Astrocyte of the cerebellum (primary cell): ENCODE data around the gene HS6ST1.

Experiments used
- DNase-seq: peaks from one replicate; pipeline ENCODE4 v3.0.0-alpha.2; 2011; ENCODE audit warnings: low read depth
- H3K4me3 ChIP-seq: 2 replicates; pipeline ENCODE4 v1.5.1; 2011; ENCODE audit warnings: mild to moderate bottlenecking, low read depth, low read length, moderate library complexity
- in situ Hi-C: cut with HindIII; loops from 2 replicates; pipeline ENCODE4 v1.10.0; 2017; ENCODE audit warnings: low sequenced_read_pairs
- TF ChIP-seq, protein P1 (sequence below): IDR thresholded peaks from 2 replicates; pipeline ENCODE4 v1.5.1; 2012; ENCODE audit warnings: low read length, low read depth, moderate library complexity, mild to moderate bottlenecking; ENCODE audit errors: missing control alignments

The HS6ST1 gene

DNA sequence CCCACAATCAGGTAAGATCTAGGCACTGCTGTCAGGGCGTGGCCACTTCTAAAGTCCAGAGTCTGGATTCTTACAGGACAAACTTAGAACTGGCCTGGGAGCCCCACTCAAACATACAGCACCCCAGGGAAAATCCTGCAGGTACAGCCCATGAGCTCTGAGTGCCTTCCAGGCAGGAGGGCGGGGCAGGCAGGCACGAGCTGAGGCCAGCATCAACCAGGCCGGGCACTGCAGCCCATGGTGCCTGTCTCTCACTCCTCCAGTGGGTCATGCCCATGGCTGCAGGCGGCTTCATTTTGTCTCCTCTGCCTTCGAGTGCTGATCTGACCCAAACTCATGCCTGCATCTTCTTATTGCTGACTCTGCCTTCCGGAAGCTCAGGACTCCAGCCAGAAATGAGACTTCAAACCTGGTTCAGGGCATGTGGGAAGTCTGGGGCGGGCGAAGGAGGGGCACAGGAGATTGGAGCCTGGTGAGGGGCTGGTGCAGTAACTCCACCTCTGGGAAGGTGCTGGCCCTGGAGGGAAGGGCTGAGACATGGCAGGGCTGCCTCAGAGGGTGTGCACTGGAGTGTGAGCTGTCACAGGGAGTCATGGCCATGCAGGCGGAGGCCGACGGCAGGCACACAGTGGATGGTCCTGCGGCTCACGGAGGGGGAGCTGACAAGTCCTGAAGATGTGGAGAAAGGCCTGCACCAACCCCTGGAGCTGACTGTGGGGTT lies 40.5 kb downstream of the HS6ST1 start:
- in situ Hi-C loops: no loop called here
- DNase-seq: no peak
- no peak overlapping the region for H3K4me3 ChIP-seq
- TF ChIP-seq, protein P1, sequence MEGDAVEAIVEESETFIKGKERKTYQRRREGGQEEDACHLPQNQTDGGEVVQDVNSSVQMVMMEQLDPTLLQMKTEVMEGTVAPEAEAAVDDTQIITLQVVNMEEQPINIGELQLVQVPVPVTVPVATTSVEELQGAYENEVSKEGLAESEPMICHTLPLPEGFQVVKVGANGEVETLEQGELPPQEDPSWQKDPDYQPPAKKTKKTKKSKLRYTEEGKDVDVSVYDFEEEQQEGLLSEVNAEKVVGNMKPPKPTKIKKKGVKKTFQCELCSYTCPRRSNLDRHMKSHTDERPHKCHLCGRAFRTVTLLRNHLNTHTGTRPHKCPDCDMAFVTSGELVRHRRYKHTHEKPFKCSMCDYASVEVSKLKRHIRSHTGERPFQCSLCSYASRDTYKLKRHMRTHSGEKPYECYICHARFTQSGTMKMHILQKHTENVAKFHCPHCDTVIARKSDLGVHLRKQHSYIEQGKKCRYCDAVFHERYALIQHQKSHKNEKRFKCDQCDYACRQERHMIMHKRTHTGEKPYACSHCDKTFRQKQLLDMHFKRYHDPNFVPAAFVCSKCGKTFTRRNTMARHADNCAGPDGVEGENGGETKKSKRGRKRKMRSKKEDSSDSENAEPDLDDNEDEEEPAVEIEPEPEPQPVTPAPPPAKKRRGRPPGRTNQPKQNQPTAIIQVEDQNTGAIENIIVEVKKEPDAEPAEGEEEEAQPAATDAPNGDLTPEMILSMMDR: no peak

DNA sequence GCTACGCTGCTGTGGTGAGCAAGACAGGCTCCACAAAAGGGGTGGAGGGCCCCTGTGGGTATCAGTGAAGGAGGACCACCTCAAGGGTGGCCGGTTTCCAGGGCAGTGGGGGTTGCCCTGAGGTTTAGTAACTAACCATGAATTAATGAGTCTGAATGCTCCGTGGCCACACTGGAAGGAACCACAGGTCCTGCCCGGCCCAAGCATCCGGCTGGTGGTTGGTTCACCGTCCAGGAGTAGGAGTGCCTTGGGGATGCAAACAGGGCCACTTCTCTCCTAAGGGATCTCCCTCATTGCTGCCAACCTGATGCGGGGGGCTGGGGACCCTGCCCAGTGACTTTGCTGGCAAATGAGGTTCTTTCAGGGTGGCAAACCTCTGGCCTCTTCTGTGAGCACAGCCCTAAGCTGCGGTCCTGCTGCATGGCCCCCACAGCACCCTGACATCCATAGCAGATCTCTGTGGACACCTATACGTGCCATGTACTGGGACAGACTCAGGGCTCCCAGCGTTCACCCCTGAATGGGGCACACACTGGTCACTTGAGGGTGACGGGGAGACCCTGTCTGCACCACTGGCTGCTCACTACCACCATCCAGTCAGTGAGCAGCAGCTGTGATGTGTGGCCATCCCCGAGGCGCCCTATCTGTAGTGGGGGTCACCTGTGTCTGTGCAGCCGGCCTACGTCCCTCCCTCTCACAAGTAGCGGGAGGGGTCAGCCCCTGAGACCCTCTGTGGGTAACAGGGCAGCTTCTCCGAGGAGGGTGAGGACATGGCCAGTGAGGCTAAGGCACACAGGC lies 41.6 kb downstream of the HS6ST1 start:
- in situ Hi-C loops: no loop called here
- peak; percentile 77 for DNase-seq
- TF ChIP-seq, protein P1: no peak
- no peak overlapping the region for H3K4me3 ChIP-seq

DNA sequence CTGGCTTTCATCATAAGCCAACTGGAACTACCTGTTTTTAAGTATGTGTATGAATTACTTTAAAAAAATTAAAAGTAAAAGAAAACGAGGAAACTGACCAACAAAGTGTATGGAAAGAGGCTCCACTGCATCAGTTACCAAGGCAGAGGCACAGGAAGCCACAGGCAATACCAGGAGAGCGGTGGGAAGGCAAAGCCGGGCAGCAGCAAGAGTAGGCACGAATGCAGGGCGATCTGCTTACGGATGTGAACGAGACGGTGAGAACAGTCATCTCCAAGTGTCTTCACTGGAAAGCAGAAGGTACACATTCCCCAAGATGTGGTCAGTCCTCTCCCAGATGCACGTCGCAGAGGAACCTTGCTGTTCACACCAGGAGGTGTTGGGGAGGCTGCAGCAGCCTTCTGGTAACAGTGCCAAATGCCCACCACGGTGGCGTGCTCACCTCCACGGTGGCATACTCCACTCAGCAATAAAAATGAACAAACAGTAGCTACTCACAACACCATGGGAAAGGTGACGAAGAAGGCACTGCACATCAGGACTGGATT lies 43.1 kb downstream of the HS6ST1 start:
- TF ChIP-seq, protein P1: no peak
- no peak for DNase-seq
- in situ Hi-C loops: no loop called here
- no peak overlapping the region for H3K4me3 ChIP-seq

DNA sequence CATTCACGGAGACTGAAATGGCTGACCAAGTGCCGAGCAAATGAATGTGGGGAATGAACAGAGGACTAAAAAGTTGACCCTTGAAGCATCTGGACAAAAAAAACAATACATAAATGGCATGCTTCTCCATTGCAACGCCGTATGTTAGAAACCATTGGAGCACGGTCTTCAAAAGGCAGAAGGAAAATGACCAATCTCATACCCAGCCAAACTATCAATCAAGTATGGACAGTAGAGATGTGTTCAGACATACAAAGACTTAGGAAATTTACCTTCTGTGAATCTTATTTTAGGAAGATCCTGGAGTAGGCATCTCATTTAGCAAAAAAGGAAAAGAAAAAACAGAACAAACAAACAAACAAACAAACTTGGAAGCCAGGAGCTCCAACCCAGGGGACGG lies 44.5 kb downstream of the HS6ST1 start:
- in situ Hi-C loops: no loop called here
- DNase-seq: no peak
- TF ChIP-seq, protein P1: no peak
- no peak overlapping the region for H3K4me3 ChIP-seq

DNA sequence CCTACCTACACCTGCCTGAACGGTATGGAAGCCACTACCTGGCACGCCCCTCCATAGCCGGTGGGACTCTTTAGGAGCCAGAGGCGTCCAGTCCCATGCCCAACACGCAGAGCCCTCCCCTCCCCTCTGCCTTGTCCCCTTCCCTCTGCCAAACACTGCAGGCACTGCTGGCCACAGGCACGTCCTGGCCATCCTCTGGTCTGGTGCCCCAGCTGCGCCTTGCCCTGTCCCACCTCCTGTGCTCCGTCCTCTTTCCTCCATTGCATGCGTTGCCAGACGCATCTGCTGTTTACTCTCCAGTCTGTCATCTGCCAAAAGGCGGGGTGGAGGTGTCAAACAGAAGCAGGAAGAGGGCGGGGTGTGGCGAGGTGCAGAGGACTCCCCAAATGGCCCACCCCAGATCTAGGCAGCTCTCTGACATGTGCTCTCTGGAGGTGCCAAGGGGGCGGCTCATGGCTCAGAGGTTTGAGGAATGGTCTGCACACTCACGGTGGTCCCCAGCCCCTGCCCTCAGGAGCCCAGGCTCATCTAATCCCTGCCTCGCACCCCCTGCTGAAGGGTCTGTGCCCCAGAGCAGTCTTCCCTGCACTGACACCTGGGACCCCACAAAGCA lies 45.1 kb downstream of the HS6ST1 start:
- TF ChIP-seq, protein P1: no peak
- no peak overlapping the region for H3K4me3 ChIP-seq
- in situ Hi-C loops: no loop called here
- DNase-seq: no peak
